Epithelial cell of proximal tubule (primary cell): ENCODE data around the gene TP53I11. TPM values are rescaled to one million over a fixed set of nuclear protein-coding genes. Genes with fewer than 3 reads are reported as not detected.

Source experiments
- DNase-seq: peaks from one replicate; pipeline ENCODE4 v3.0.0-alpha.2; 2011; ENCODE audit warnings: low read depth
- H3K4me3 ChIP-seq: 2 replicates; pipeline ENCODE4 v1.5.1; 2011; ENCODE audit warnings: low read depth, mild to moderate bottlenecking, low read length
- total RNA-seq: library from RNA; depleted of rRNA; stranded (reverse); fragments of >200 nt; gene quantifications from 2 replicates; pipeline ENCODE4 v1.2.3, GENCODE V29; 2015
- TF ChIP-seq, protein P1 (sequence below): conservative IDR thresholded peaks from 2 replicates; pipeline ENCODE4 v1.5.1; 2012; ENCODE audit warnings: low read depth, mild to moderate bottlenecking, low read length

Gene TP53I11
- total RNA-seq, 1 donor from 2014 or later: 34.4 TPM

DNA sequence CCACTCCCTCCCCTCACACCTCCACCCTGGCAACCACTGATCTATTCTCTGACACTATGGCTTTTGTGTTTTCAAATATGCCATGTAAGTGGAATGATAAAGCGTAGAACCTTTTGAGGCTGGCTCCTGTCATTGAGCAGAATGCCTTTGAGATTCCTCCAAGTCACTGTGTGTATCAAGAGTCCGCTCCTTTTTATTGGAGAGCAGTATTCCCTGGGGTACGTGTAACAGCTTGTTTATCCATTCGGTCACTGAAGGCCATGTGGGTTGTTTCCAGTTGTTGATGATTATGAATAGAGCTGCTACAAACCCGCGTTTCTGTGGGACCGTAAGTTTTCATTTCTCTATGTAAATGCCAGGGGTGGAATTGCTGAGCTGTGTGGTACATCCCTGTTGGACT, 10.3 kb downstream of the TP53I11 start:
- TF ChIP-seq, protein P1, sequence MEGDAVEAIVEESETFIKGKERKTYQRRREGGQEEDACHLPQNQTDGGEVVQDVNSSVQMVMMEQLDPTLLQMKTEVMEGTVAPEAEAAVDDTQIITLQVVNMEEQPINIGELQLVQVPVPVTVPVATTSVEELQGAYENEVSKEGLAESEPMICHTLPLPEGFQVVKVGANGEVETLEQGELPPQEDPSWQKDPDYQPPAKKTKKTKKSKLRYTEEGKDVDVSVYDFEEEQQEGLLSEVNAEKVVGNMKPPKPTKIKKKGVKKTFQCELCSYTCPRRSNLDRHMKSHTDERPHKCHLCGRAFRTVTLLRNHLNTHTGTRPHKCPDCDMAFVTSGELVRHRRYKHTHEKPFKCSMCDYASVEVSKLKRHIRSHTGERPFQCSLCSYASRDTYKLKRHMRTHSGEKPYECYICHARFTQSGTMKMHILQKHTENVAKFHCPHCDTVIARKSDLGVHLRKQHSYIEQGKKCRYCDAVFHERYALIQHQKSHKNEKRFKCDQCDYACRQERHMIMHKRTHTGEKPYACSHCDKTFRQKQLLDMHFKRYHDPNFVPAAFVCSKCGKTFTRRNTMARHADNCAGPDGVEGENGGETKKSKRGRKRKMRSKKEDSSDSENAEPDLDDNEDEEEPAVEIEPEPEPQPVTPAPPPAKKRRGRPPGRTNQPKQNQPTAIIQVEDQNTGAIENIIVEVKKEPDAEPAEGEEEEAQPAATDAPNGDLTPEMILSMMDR: no peak
- no peak overlapping the region for H3K4me3 ChIP-seq
- no peak for DNase-seq

DNA sequence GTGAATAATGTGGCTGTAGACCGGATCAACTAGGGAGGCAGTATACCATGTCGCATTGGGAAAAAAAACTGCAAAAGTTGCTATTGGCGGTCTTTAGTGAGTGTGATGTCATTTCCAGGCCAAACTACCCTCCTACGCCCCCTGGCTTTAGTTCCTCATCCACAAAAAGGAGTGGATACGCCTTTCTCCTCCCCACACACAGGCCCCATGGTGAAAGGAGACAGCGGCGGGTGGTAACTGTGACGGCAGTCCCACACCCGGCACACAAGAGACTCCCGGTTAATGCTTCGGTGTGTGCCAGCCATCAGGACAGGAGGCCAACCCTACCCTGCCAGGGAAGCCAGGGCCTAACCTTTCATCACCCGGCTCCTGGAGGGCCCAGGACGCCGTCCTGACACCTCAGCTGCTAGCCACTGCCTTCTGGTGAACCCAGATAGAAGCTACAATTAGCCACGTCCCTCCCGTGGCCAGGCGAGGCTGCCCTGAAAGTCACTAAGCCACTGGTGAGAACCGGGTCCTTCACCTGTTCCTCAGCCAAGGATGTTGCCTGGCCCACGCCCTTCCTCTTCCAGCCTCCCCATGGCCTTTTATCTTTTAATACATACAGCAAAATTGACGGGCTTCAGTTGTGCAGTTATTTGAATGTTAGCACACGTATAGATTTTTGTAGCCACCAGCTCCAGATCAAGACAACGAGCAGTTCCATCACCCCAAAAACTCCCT, 10.8 kb downstream of the TP53I11 start:
- TF ChIP-seq, protein P1: peak; percentile 13
- no peak for DNase-seq
- no peak overlapping the region for H3K4me3 ChIP-seq

DNA sequence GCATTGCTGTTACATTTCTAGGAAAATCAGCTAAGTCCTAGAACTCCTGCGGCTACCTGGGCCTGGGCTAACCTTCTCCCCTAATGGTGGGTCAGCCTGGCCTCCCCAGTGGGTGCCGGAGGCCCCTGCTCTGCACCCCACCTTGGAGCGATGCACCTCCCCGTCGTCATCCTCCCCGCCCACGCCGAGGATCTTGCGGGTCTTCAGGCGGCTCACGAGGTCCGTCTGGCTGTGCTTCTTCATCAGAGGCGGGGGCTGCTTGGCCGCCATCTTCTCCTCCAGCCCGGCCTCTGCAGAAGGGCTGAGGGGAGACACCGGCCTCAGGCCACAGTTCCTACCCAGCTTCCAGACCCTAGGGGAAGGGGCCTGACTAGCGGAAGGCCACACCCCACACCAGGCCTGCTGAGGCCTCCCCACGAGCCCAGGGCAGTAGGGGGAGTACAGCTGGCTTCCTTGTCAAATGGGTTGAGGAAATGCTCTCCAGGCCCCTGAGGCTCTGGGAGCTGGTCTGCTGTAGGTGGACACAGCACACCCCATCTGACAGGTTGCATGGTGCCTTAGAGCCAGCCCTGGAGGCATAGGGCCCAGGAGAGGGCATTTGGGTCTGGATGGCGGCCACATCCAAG, 12.5 kb downstream of the TP53I11 start:
- DNase-seq: no peak
- TF ChIP-seq, protein P1: no peak
- H3K4me3 ChIP-seq: no peak overlapping the region

DNA sequence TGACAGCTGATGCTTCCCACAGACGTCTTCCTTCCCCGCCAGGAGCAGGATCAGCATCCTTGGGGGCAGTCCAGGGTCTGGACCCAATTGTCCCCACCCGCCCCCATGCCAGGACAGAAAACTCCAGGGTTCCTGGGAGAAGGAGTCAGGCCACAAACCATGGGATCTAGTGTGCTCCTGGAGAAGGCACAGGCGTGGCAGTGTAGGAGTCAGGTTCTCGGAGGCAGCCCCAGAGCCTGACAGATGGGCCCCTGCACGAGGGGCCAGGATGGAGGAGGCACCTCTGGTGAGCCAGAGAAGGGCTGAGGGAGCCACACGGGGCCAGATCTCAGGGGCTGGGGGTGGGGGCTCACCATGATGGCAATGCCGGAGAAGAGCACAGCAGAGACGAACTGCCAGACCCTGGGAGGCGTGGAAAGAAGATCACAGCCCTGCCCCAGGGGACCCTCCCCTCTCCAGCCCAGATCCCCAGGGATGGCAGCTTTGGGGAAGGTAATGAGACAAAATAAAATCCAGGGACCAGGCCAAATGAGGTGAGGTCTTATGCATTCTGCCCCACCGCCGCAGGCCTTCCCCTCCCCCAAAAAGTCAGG, 13.6 kb downstream of the TP53I11 start:
- DNase-seq: no peak
- no peak overlapping the region for H3K4me3 ChIP-seq
- TF ChIP-seq, protein P1: no peak

DNA sequence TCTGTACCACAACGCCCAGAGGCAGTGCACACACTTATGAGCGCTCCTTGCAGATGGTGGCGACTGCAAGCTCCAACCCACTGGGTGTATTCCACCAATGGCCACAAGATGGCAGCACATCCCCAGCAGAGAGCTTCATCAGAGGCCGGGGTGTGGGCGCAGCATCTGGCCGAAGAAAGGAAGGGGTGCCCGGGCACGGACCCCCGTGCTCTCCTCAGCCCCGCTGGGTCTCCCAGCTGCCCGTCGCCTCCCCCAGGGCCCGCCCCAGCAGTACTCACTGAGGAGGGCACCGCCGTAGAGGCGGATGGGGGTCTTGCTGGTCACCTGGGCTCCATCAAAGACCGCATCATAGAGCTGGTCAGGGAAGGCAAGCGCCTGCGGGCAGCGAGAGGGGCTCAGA, 14.2 kb downstream of the TP53I11 start:
- DNase-seq: no peak
- TF ChIP-seq, protein P1: peak; percentile 87
- H3K4me3 ChIP-seq: no peak overlapping the region

DNA sequence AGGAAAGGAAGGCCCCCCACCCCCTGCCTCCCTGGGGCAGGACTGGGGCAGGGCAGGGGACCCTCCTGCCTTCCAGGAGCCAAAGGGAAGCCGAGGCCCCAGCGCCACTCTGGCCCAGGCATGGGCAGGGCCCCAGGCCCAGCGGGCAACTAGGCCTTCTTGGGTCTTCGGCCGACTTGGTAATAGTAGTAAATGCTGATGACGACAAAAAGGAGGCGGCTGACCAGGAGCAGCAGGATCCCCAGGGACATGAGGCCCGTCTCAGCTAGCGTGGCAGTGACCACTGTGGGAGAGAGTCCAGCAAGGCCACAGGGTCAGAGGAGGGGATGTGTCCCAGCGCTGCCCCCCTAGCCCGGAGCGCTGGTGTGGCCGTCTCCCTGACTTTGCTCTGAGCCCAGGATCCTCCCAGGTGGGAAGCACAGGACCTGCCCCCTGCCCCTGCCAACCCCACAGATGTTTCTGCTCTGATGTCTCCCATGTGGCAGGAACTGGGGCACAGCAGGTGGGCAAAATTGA, 15.9 kb downstream of the TP53I11 start:
- DNase-seq: no peak
- H3K4me3 ChIP-seq: no peak overlapping the region
- TF ChIP-seq, protein P1: no peak
